Neural cell (in vitro differentiated cells): ENCODE data around the gene ICOSLG. TPM values are rescaled to one million over a fixed set of nuclear protein-coding genes. Genes with fewer than 3 reads are reported as not detected.

Experiments used
- H2AFZ ChIP-seq: fragments of 200-600, 300-800 bp; sonication (generic), shearing (Covaris generic); 2 replicates; pipeline ENCODE4 v1.6.0; 2014; ENCODE audit warnings: low read depth, mild to moderate bottlenecking, antibody characterized with exemption, low read length, moderate library complexity
- H3F3A ChIP-seq: fragments of 200-600 bp; shearing (Covaris generic); 2 replicates; pipeline ENCODE4 v1.6.1; 2016; ENCODE audit warnings: mild to moderate bottlenecking, moderate library complexity, mixed read lengths, antibody characterized with exemption, low read length; ENCODE audit not compliant: insufficient read depth, poor library complexity, severe bottlenecking
- H3K27ac ChIP-seq: fragments of 200-600, 300-800 bp; sonication (generic), shearing (Covaris generic); 2 replicates; pipeline ENCODE4 v1.5.1; 2014; ENCODE audit warnings: mild to moderate bottlenecking, low read length, moderate library complexity
- H3K27me3 ChIP-seq: fragments of 300-800, 200-600 bp; sonication (generic), shearing (Covaris generic); 2 replicates; pipeline ENCODE4 v1.6.0; 2014; ENCODE audit warnings: mild to moderate bottlenecking, low read depth, low read length, moderate library complexity; ENCODE audit not compliant: insufficient read depth
- H3K36me3 ChIP-seq: fragments of 300-800, 200-600 bp; sonication (generic), shearing (Covaris generic); 2 replicates; pipeline ENCODE4 v1.5.1; 2014; ENCODE audit warnings: mild to moderate bottlenecking, antibody characterized with exemption, low read length, moderate library complexity; ENCODE audit not compliant: insufficient read depth
- H3K4me2 ChIP-seq: fragments of 300-800, 200-600 bp; sonication (generic), shearing (Covaris generic); 2 replicates; pipeline ENCODE4 v1.6.0; 2014; ENCODE audit warnings: mild to moderate bottlenecking, low read length
- H3K4me3 ChIP-seq: fragments of 300-800, 200-600 bp; sonication (generic), shearing (Covaris generic); 2 replicates; pipeline ENCODE4 v1.5.1; 2014; ENCODE audit warnings: mild to moderate bottlenecking, low read length, moderate library complexity
- H3K79me2 ChIP-seq: fragments of 200-600 bp; shearing (Covaris generic); replicated peaks from 2 replicates; pipeline ENCODE4 v1.6.0; 2014; ENCODE audit warnings: mild to moderate bottlenecking, low read length, moderate library complexity; ENCODE audit not compliant: insufficient read depth
- H3K9ac ChIP-seq: fragments of 300-800, 200-600 bp; sonication (generic), shearing (Covaris generic); 2 replicates; pipeline ENCODE4 v1.6.1; 2016; ENCODE audit warnings: mild to moderate bottlenecking, low read length, mixed read lengths
- H3K9me2 ChIP-seq: fragments of 200-600 bp; shearing (Covaris generic); 2 replicates; pipeline ENCODE4 v1.6.1; 2016; ENCODE audit warnings: mild to moderate bottlenecking, low read length, mixed read lengths; ENCODE audit not compliant: insufficient read depth
- H3K9me3 ChIP-seq: fragments of 200-600, 300-800 bp; sonication (generic), shearing (Covaris generic); 2 replicates; pipeline ENCODE4 v1.6.1; 2016; ENCODE audit warnings: mild to moderate bottlenecking, mixed run types, low read length, moderate library complexity, mixed read lengths
- H4K20me1 ChIP-seq: fragments of 200-600 bp; shearing (Covaris generic); 2 replicates; pipeline ENCODE4 v1.6.1; 2016; ENCODE audit warnings: mild to moderate bottlenecking, mixed run types; ENCODE audit not compliant: insufficient read depth
- CTCF ChIP-seq: fragments of 450-650 bp; IDR thresholded peaks from 2 replicates; pipeline ENCODE4 v1.5.1; 2014; ENCODE audit warnings: antibody characterized with exemption, mild to moderate bottlenecking, moderate library complexity; ENCODE audit not compliant: poor library complexity, severe bottlenecking
- EP300 ChIP-seq: fragments of 450-650 bp; conservative IDR thresholded peaks from 2 replicates; pipeline ENCODE4 v1.6.1; 2014; ENCODE audit warnings: antibody characterized with exemption, mild to moderate bottlenecking, moderate library complexity; ENCODE audit not compliant: poor library complexity, severe bottlenecking
- EZH2 ChIP-seq: fragments of 200-600, 300-800 bp; shearing (Covaris generic), sonication (generic); IDR thresholded peaks from 2 replicates; pipeline ENCODE4 v1.6.1; 2014; ENCODE audit warnings: antibody characterized with exemption, low read length, borderline replicate concordance, mild to moderate bottlenecking; ENCODE audit not compliant: insufficient read depth, poor library complexity, severe bottlenecking
- MXI1 ChIP-seq: fragments of 450-650 bp; conservative IDR thresholded peaks from 2 replicates; pipeline ENCODE4 v1.6.1; 2014; ENCODE audit warnings: antibody characterized with exemption, mild to moderate bottlenecking; ENCODE audit not compliant: poor library complexity, severe bottlenecking
- POLR2AphosphoS5 ChIP-seq: IDR thresholded peaks from 2 replicates; pipeline ENCODE4 v1.6.1; 2012
- RAD21 ChIP-seq: fragments of 450-650 bp; conservative IDR thresholded peaks from 2 replicates; pipeline ENCODE4 v1.6.1; 2014; ENCODE audit warnings: antibody characterized with exemption, mild to moderate bottlenecking, moderate library complexity
- REST ChIP-seq: IDR thresholded peaks from 2 replicates; pipeline ENCODE4 v1.6.1; 2012; ENCODE audit warnings: borderline replicate concordance
- SMC3 ChIP-seq: fragments of 450-650 bp; conservative IDR thresholded peaks from 2 replicates; pipeline ENCODE4 v1.6.1; 2014; ENCODE audit warnings: antibody characterized with exemption, mild to moderate bottlenecking, moderate library complexity; ENCODE audit not compliant: poor library complexity
- TAF1 ChIP-seq: IDR thresholded peaks from 2 replicates; pipeline ENCODE4 v1.6.1; 2012; ENCODE audit warnings: low read depth
- polyA plus RNA-seq: library from polyadenylated mRNA; depleted of rRNA; stranded (reverse); fragments of >200 nt; gene quantifications from 2 replicates; pipeline ENCODE4 v1.2.3, GENCODE V29; 2014

ICOSLG gene
- polyA plus RNA-seq, 1 donor from 2014 or later, result not detected

- no peak for TF ChIP-seq EP300
- no peak for TF ChIP-seq MXI1
- no peak for TF ChIP-seq RAD21
Observed at GRCh38 chr21:44260066-44260465, 19.3 kb upstream of the ICOSLG start (continued).

- Histone ChIP-seq H3K36me3 (no peaks in the 10 kb centered on the region), H3K27me3 (no peaks in the 10 kb centered on the region), H3K79me2 (no peaks in the 10 kb centered on the region), H3K9me2 (no peaks in the 10 kb centered on the region), H2AFZ (no peak overlapping the region), H3K4me2 (no peak overlapping the region), H3F3A (no peaks in the 10 kb centered on the region), H3K27ac (no peak overlapping the region), H4K20me1 (no peaks in the 10 kb centered on the region), H3K9me3 (no peaks in the 10 kb centered on the region), H3K9ac (no peak overlapping the region), H3K4me3 (no peak overlapping the region)
- TF ChIP-seq CTCF (no peak), RAD21 (no peak), SMC3 (no peak), EZH2 (no peak), MXI1 (no peak), REST (no peak), EP300 (no peak), POLR2AphosphoS5 (no peak), TAF1 (no peak)
Observed at GRCh38 chr21:44259082-44259705, 18.5 kb upstream of the ICOSLG start.

GRCh38 chr21:44258056-44258725, 17.4 kb upstream of the ICOSLG start:
- no peak overlapping the region for H2AFZ ChIP-seq
- H3K9me3 ChIP-seq, result no peaks in the 10 kb centered on the region
- no peaks in the 10 kb centered on the region for H3K9me2 ChIP-seq
- TF ChIP-seq EP300 (no peak), EZH2 (no peak), MXI1 (no peak), CTCF (no peak), REST (no peak)
- no peak overlapping the region for H3K4me2 ChIP-seq
- no peaks in the 10 kb centered on the region for H3K27me3 ChIP-seq
- H3K4me3 ChIP-seq, result no peak overlapping the region
- no peaks in the 10 kb centered on the region for H3K79me2 ChIP-seq
- no peak overlapping the region for H3K9ac ChIP-seq
- H4K20me1 ChIP-seq, result no peaks in the 10 kb centered on the region
- H3K27ac ChIP-seq, result no peak overlapping the region
- H3F3A ChIP-seq, result no peaks in the 10 kb centered on the region
- no peaks in the 10 kb centered on the region for H3K36me3 ChIP-seq
